Stimulated activated CD8-positive, alpha-beta memory T cell treated with anti-CD3 and anti-CD28 coated beads, Interleukin-4, amount 100 ng/mL, for 48 hours (primary cell): Measurements from ENCODE around the gene CCDC169.

ENCODE experiments used
- DNase-seq: peaks from one replicate; pipeline ENCODE4 v3.0.0-alpha.2; 2020

Gene CCDC169

GRCh38 chr13:36231236-36231635 is 66.4 kb downstream of the CCDC169 start:
- no peak for DNase-seq

GRCh38 chr13:36224730-36225129 is 72.9 kb downstream of the CCDC169 start:
- no peak for DNase-seq

- DNase-seq = no peak
Observed at GRCh38 chr13:36219883-36220282, 77.7 kb downstream of the CCDC169 start.

- DNase-seq = no peak
Observed at GRCh38 chr13:36217456-36217855, 80.2 kb downstream of the CCDC169 start.

- DNase-seq = no peak
Observed at GRCh38 chr13:36214163-36214921, 83.3 kb downstream of the CCDC169 start, which contains the start of gene SOHLH2. SOHLH2 (minus strand) TSS chr13:36214556; CDS start chr13:36214526, 30 bp downstream.

GRCh38 chr13:36212789-36213188 is 84.8 kb downstream of the CCDC169 start:
- no peak for DNase-seq

GRCh38 chr13:36211567-36211966 is 86.0 kb downstream of the CCDC169 start:
- no peak for DNase-seq

GRCh38 chr13:36210738-36211137 is 86.9 kb downstream of the CCDC169 start:
- DNase-seq = no peak

GRCh38 chr13:36207672-36208071 is 89.9 kb downstream of the CCDC169 start:
- no peak for DNase-seq

- DNase-seq = no peak
Observed at GRCh38 chr13:36193151-36193855, 104.3 kb downstream of the CCDC169 start.

- no peak for DNase-seq
Observed at GRCh38 chr13:36192166-36192565, 105.4 kb downstream of the CCDC169 start.

GRCh38 chr13:36190771-36191170 is 106.8 kb downstream of the CCDC169 start:
- DNase-seq = no peak

- DNase-seq = no peak
Observed at GRCh38 chr13:36188441-36188840, 109.2 kb downstream of the CCDC169 start.

GRCh38 chr13:36183901-36184300 is 113.7 kb downstream of the CCDC169 start:
- DNase-seq = no peak
